CD4-positive, alpha-beta T cell (primary cell): ENCODE data around the gene RNU1-4. TPM values are rescaled to one million over a fixed set of nuclear protein-coding genes. Genes with fewer than 3 reads are reported as not detected.
"Not testable (repeated sequence)": the region's sequence is repeated elsewhere in the genome, so short reads cannot be mapped to it uniquely, and the experiment has no call there.

ENCODE experiments used
- ATAC-seq: fragments of 200-7000 bp; cut with Tn5 transposase; one replicate; pipeline ENCODE4 v1.10.0; 2022; ENCODE audit warnings: mild to moderate bottlenecking; ENCODE audit not compliant: poor library complexity
- CTCF ChIA-PET: fragments of 350-600 bp; sonication (Branson Sonifier 250); formaldehyde crosslinking; loops from one replicate; lab custom pipeline; 2021; ENCODE audit warnings: antibody characterized with exemption, inconsistent platforms; lab: Charles Lee
- POLR2A ChIA-PET: fragments of 350-600 bp; sonication (Branson Sonifier 250); formaldehyde crosslinking; loops from one replicate; lab custom pipeline; 2021; ENCODE audit warnings: antibody characterized with exemption, inconsistent platforms; lab: Charles Lee
- DNase-seq, 14 experiments: peaks; one replicate each; pipeline ENCODE4 v3.0.0-alpha.2; 2013 to 2020; ENCODE audit warnings: mixed read lengths in 2 of 14
- H3K27ac ChIP-seq, 2 donors: one replicate each; pipeline versions ENCODE4 v1.5.1 to v1.7.0; 2013; ENCODE audit warnings: low read length in 2 of 2, low read depth in 1 of 2, mild to moderate bottlenecking in 1 of 2
- H3K27me3 ChIP-seq, 2 experiments: 1 replicate in 1 of 2; 2 replicates in 1 of 2; pipeline versions ENCODE4 v1.6.1 to v1.7.0; 2013; ENCODE audit warnings: low read length in 2 of 2, control low read depth in 1 of 2, mild to moderate bottlenecking in 1 of 2, moderate library complexity in 1 of 2; ENCODE audit not compliant: insufficient read depth in 2 of 2, control insufficient read depth in 1 of 2
- H3K36me3 ChIP-seq: one replicate; pipeline ENCODE4 v1.6.1; 2013; ENCODE audit warnings: low read length, control low read depth; ENCODE audit not compliant: insufficient read depth
- H3K4me1 ChIP-seq: one replicate; pipeline ENCODE4 v1.6.1; 2013; ENCODE audit warnings: low read length, control low read depth; ENCODE audit not compliant: insufficient read depth
- H3K4me3 ChIP-seq: one replicate; pipeline ENCODE4 v1.5.1; 2013; ENCODE audit warnings: mild to moderate bottlenecking, low read length, moderate library complexity
- H3K9me3 ChIP-seq, 2 experiments: 1 replicate in 1 of 2; 2 replicates in 1 of 2; pipeline versions ENCODE4 v1.6.1 to v1.7.0; 2013; ENCODE audit warnings: low read length in 2 of 2, mild to moderate bottlenecking in 2 of 2, control low read depth in 1 of 2, moderate library complexity in 1 of 2; ENCODE audit not compliant: control insufficient read depth in 1 of 2, insufficient read depth in 1 of 2
- H3K27ac Mint-ChIP-seq: one replicate; pipeline ENCODE4 v1.8.0; 2020; ENCODE audit warnings: mixed read lengths
- H3K27me3 Mint-ChIP-seq: one replicate; pipeline ENCODE4 v1.8.0; 2021; ENCODE audit warnings: mixed read lengths
- H3K36me3 Mint-ChIP-seq: one replicate; pipeline ENCODE4 v1.8.0; 2021; ENCODE audit warnings: low read depth, mixed read lengths
- H3K4me1 Mint-ChIP-seq: one replicate; pipeline ENCODE4 v1.8.0; 2021; ENCODE audit warnings: low read depth, mixed read lengths
- H3K4me3 Mint-ChIP-seq: one replicate; pipeline ENCODE4 v1.8.0; 2020; ENCODE audit warnings: mild to moderate bottlenecking, mixed read lengths
- H3K9me3 Mint-ChIP-seq: one replicate; pipeline ENCODE4 v1.8.0; 2020; ENCODE audit warnings: mixed read lengths
- intact Hi-C, 2 experiments: fragments of 100-400 bp; cut with DNase I in 1 of 2; cut with micrococcal nuclease in 1 of 2; formaldehyde crosslinking; loops; one replicate each; pipeline versions ENCODE4 v1.15.1 to v1.9.0; 2023 to 2025; cut with DNase I, micrococcal nuclease
- total RNA-seq, 174 experiments: library from RNA in 2 of 174; stranded (reverse) in 2 of 174; gene quantifications; one replicate each; pipeline ENCODE4 v1.2.3 and lab custom pipeline; 2021 to 2026

Gene RNU1-4
- total RNA-seq, 2 experiments from 2014 or later = 4,982 to 5,937 TPM

DNA sequence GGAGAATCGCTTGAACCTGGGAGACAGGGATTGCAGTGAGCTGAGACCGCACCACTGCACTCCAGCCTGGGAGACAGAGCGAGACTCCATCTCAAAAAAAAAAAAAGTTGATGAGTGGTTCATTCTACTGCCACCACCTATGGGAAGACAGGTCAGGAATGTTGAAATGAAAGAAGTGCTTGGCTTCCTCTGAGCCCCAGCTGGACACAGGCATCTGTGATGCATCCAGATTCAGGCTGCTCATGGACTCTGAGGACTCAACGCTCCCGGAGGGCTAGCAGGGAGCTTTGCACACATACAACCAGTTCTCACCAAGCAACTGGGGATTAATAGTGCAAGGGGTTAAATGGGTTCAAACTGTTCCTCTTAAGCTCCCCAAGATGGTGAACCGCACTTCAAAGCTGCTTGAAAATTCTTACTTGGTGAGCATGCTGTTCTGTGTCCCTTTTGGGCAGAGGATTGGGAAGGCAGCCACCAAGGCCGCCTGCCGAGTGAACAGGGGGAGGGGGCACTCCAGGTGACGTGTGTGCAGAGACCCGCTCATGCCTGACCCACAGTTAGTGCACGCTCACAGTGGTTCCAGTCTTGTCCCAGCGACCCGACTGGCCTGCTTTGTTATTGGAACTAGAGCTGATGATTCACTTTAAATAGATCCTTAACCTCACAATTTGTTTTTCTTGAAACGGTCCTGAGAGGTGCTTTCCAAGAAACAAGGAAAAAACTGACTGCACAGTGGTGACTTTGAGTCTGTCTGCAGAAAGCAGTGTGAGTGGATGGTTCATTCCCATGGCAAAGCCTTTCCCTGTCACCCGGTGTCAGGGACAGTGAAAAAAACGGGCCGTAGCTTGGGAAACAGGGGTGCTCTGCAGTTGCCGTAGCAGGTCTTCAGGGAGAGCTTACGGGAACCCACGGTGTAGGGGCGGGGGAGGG is 32.2 kb downstream of the RNU1-4 start:
- H3K27ac ChIP-seq, DNase-seq, H3K36me3 ChIP-seq, ATAC-seq, H3K4me1 ChIP-seq, H3K27me3 Mint-ChIP-seq, H3K27me3 ChIP-seq, H3K4me3 Mint-ChIP-seq, H3K9me3 ChIP-seq, H3K36me3 Mint-ChIP-seq, intact Hi-C loops, H3K4me3 ChIP-seq, H3K4me1 Mint-ChIP-seq, CTCF ChIA-PET, H3K9me3 Mint-ChIP-seq, H3K27ac Mint-ChIP-seq, POLR2A ChIA-PET: not testable (repeated sequence)

DNA sequence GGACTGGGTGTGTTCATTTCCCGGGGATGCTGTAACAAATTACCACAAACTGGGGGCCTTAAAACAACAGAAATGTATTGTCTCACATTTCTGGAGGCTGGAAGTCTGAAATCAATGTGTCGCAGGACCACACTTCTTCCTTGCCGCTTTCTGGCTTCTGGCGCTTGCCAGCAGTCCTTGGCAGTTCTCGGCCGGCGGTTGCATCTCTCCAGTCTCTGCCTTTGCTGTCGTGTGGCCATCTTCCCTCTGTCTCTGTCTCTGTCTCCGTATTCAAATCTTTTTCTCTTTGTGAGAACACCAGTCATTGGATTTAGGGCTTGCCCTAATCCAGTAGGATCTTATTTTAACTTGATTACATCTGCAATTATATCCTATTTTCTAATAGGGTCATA is 32.9 kb downstream of the RNU1-4 start:
- H3K27me3 ChIP-seq, DNase-seq, intact Hi-C loops, ATAC-seq, CTCF ChIA-PET, H3K4me1 ChIP-seq, H3K9me3 ChIP-seq, POLR2A ChIA-PET, H3K4me3 Mint-ChIP-seq, H3K36me3 ChIP-seq, H3K36me3 Mint-ChIP-seq, H3K27ac ChIP-seq, H3K9me3 Mint-ChIP-seq, H3K27ac Mint-ChIP-seq, H3K4me1 Mint-ChIP-seq, H3K4me3 ChIP-seq: not testable (repeated sequence)
- H3K27me3 Mint-ChIP-seq = peaks cover 11% of the 10 kb centered on the region

DNA sequence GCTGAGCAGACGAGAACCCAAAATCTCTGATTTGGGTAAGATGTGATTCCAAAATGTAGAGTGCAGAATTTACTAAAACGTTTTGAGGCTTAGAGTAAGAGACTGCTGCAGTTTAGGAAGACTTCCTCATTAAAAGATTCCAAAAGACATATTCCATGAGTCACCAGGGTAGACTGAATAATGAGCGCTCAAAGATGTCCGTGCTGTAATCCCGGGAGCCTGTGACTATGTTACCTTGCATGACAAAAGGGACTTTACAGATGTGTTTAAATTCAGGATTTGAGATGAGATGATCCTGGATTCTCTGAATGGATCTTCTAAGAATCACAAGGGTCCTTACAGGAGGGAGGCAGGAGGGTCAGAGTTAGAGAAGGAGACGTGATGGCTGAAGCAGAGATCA is 33.4 kb downstream of the RNU1-4 start:
- H3K4me3 Mint-ChIP-seq, intact Hi-C loops, H3K4me3 ChIP-seq, H3K9me3 ChIP-seq, H3K4me1 ChIP-seq, ATAC-seq, H3K4me1 Mint-ChIP-seq, H3K36me3 Mint-ChIP-seq, POLR2A ChIA-PET, H3K36me3 ChIP-seq, H3K27ac ChIP-seq, CTCF ChIA-PET, H3K27me3 ChIP-seq, DNase-seq, H3K27ac Mint-ChIP-seq, H3K9me3 Mint-ChIP-seq: not testable (repeated sequence)
- H3K27me3 Mint-ChIP-seq = peaks cover 11% of the 10 kb centered on the region

DNA sequence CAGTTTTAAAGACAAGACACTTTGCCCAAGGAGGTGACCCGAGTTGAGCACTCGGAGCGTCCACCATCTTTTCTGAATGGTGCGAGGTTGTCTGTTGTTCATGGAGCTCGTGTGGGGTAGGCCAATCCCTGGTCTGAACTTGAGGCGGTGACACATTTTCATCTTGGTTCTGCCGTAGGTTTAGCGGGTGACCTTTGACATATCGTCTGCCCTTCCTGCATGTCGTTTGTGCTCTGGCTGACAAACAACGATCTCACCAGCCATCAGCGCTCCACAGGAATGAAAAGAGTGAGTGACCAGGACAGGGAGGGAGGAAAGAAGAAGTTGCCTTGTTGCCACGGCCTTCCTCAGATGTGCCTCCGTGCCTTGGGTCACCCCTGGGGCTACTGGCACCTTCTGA is 34.5 kb downstream of the RNU1-4 start:
- intact Hi-C loops, ATAC-seq: not testable (repeated sequence)

DNA sequence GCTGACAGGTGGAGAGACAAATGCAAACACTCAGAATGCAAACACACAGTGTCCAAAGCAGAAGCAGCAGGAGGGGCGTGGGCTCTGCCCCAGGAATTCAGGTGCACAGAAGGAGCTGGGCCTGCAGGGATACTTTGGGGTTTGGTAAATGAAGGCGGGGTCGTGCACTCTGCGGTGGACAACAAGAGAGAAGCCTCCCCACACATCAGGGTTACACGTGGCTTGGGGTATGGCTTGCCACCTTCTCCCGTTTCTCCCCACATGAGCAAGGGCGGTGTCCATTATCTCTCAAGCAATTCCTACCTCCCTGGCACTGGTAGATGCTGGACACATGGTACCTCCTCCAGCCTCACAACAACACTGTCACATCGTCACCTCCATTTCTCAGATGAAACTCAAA is 35.0 kb downstream of the RNU1-4 start:
- H3K9me3 Mint-ChIP-seq, H3K27ac ChIP-seq, H3K36me3 ChIP-seq, H3K36me3 Mint-ChIP-seq, H3K27ac Mint-ChIP-seq, H3K9me3 ChIP-seq, H3K4me1 Mint-ChIP-seq, H3K4me1 ChIP-seq, H3K4me3 Mint-ChIP-seq, ATAC-seq, intact Hi-C loops, DNase-seq, H3K27me3 ChIP-seq, H3K4me3 ChIP-seq, CTCF ChIA-PET, POLR2A ChIA-PET: not testable (repeated sequence)
- peaks cover 11% of the 10 kb centered on the region for H3K27me3 Mint-ChIP-seq

More for the DNA sequence above, 34.5 kb downstream of the RNU1-4 start:
- H3K36me3 Mint-ChIP-seq, H3K36me3 ChIP-seq, H3K4me1 ChIP-seq, H3K27ac Mint-ChIP-seq, H3K4me1 Mint-ChIP-seq, H3K27ac ChIP-seq, H3K4me3 ChIP-seq, DNase-seq, H3K27me3 ChIP-seq, POLR2A ChIA-PET, CTCF ChIA-PET, H3K4me3 Mint-ChIP-seq, H3K9me3 ChIP-seq, H3K9me3 Mint-ChIP-seq: not testable (repeated sequence)
- peaks cover 11% of the 10 kb centered on the region for H3K27me3 Mint-ChIP-seq

DNA sequence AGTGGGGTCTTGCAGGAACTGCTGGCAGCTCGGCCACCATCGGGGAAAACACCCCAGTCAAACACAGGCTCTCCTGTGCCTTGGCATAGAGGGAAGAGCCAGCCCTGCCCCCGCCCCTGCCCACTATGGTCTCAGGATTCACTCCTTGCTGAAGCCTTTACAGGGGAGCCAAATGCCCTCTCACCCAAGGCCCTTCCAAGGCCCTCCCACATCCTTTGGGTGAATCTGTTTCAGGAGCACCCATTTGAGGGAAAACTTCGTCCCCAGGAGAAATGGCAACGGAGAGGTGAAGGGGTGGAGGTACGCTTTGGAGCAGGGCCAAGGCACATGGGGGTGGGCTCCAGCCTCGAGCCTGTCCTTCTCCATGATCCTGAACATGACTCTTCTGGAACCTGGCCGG is 35.9 kb downstream of the RNU1-4 start:
- intact Hi-C loops, H3K4me3 Mint-ChIP-seq, CTCF ChIA-PET, H3K9me3 Mint-ChIP-seq, H3K27ac Mint-ChIP-seq, H3K27me3 ChIP-seq, H3K4me1 Mint-ChIP-seq, H3K9me3 ChIP-seq, ATAC-seq, POLR2A ChIA-PET, H3K27ac ChIP-seq, H3K4me1 ChIP-seq, DNase-seq, H3K36me3 ChIP-seq, H3K4me3 ChIP-seq, H3K36me3 Mint-ChIP-seq: not testable (repeated sequence)
- H3K27me3 Mint-ChIP-seq = peaks cover 11% of the 10 kb centered on the region

DNA sequence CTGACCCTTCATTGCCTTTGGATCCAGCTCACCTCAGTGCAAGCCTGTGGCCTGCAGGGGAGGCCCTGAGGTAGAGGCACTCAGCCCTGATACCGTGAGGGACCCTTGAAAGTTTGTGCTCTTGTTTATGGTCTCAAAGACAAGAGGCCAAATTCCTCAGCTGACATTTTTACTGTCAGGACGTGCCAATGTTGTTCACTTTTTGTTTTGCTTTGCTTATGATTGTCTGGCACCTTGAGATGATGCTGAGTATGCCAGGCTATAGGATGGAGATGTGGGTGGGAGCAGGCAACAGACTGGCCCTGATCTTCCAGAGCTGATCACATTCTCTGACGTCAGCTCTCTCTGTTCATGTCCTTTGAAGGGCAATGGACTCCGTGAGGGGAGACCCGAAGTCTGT is 36.5 kb downstream of the RNU1-4 start:
- H3K4me1 ChIP-seq, H3K9me3 ChIP-seq, H3K4me1 Mint-ChIP-seq, CTCF ChIA-PET, ATAC-seq, H3K27me3 ChIP-seq, H3K9me3 Mint-ChIP-seq, H3K36me3 ChIP-seq, H3K36me3 Mint-ChIP-seq, DNase-seq, intact Hi-C loops, POLR2A ChIA-PET, H3K4me3 Mint-ChIP-seq, H3K4me3 ChIP-seq, H3K27ac ChIP-seq, H3K27ac Mint-ChIP-seq: not testable (repeated sequence)
- peaks cover 11% of the 10 kb centered on the region for H3K27me3 Mint-ChIP-seq
